GM18870 (cell line): ENCODE measurements around the gene MED9.
"Not testable (repeated sequence)": the region's sequence is repeated elsewhere in the genome, so short reads cannot be mapped to it uniquely, and the experiment has no call there.

Experiments
- ATAC-seq: cut with Tn5 transposase; IDR thresholded peaks from one replicate; pipeline ENCODE4 v1.9.1; 2021; ENCODE audit warnings: moderate library complexity; ENCODE audit not compliant: unreplicated experiment

The MED9 gene

GRCh38 chr17:17476865-17477467 is at the start of gene MED9:
Gene MED9, plus strand, starts transcription at chr17:17477000. Its CDS starts 42 bp downstream, at chr17:17477042.
- ATAC-seq = no peak

- ATAC-seq = no peak
These were observed 47.6 kb upstream of the MED9 start for GRCh38 chr17:17429222-17429621.

GRCh38 chr17:17430924-17431323 is 45.9 kb upstream of the MED9 start:
- ATAC-seq = not testable (repeated sequence)

GRCh38 chr17:17431605-17432004 is 45.2 kb upstream of the MED9 start:
- ATAC-seq = no peak

GRCh38 chr17:17433000-17433703 is 43.6 kb upstream of the MED9 start:
- no peak for ATAC-seq

- no peak for ATAC-seq
These were observed 42.3 kb upstream of the MED9 start for GRCh38 chr17:17434477-17434876.

- no peak for ATAC-seq
These were observed 41.5 kb upstream of the MED9 start for GRCh38 chr17:17435323-17435722.

GRCh38 chr17:17437461-17437860 is 39.3 kb upstream of the MED9 start:
- ATAC-seq = no peak

GRCh38 chr17:17437893-17438292 is 38.9 kb upstream of the MED9 start:
- ATAC-seq = no peak

GRCh38 chr17:17440010-17440843 is 36.6 kb upstream of the MED9 start:
- ATAC-seq = no peak

GRCh38 chr17:17440938-17441675 is 35.7 kb upstream of the MED9 start:
- ATAC-seq = no peak

GRCh38 chr17:17443173-17443572 is 33.6 kb upstream of the MED9 start:
- no peak for ATAC-seq

- no peak for ATAC-seq
These were observed 31.4 kb upstream of the MED9 start for GRCh38 chr17:17445296-17445924.

GRCh38 chr17:17445925-17446665 is 30.7 kb upstream of the MED9 start:
- no peak for ATAC-seq

- no peak for ATAC-seq
These were observed 30.1 kb upstream of the MED9 start for GRCh38 chr17:17446666-17447155.

- no peak for ATAC-seq
These were observed 29.5 kb upstream of the MED9 start for GRCh38 chr17:17447264-17447663.

GRCh38 chr17:17448076-17448475 is 28.7 kb upstream of the MED9 start:
- no peak for ATAC-seq

- ATAC-seq = no peak
These were observed 28.1 kb upstream of the MED9 start for GRCh38 chr17:17448723-17449122.

GRCh38 chr17:17453088-17453487 is 23.7 kb upstream of the MED9 start:
- no peak for ATAC-seq

- ATAC-seq = no peak
These were observed 22.5 kb upstream of the MED9 start for GRCh38 chr17:17454276-17454675.
